NCI-H1694 (cell line): ENCODE measurements around the gene HEYL.
A peak's percentile ranks its signal among the peaks of the same experiment; 100 is the strongest.

Experiments
- DNase-seq: peaks from one replicate; lab custom pipeline; 2025; lab: John Stamatoyannopoulos, UW

Gene HEYL

GRCh38 chr1:39637361-39637760, 2.1 kb downstream of the HEYL start:
- no peak for DNase-seq

- DNase-seq = no peak
Observed at GRCh38 chr1:39635871-39636210, 3.6 kb downstream of the HEYL start.

- no peak for DNase-seq
Observed at GRCh38 chr1:39635205-39635870, 4.1 kb downstream of the HEYL start.

GRCh38 chr1:39633422-39633821, 6.0 kb downstream of the HEYL start:
- no peak for DNase-seq

- DNase-seq = no peak
Observed at GRCh38 chr1:39632682-39633417, 6.6 kb downstream of the HEYL start.

- DNase-seq = no peak
Observed at GRCh38 chr1:39632323-39632681, 7.1 kb downstream of the HEYL start.

GRCh38 chr1:39631361-39632322, 7.8 kb downstream of the HEYL start:
- DNase-seq = no peak

GRCh38 chr1:39628807-39629350, 10.6 kb downstream of the HEYL start:
- DNase-seq = no peak

GRCh38 chr1:39626646-39627045, 12.8 kb downstream of the HEYL start:
- DNase-seq = no peak

GRCh38 chr1:39625462-39626273, 13.8 kb downstream of the HEYL start:
- DNase-seq = no peak

GRCh38 chr1:39625009-39625408, 14.4 kb downstream of the HEYL start:
- DNase-seq = no peak

- DNase-seq = no peak
Observed at GRCh38 chr1:39623053-39623452, 16.4 kb downstream of the HEYL start.

GRCh38 chr1:39622427-39622826, 17.0 kb downstream of the HEYL start:
- DNase-seq = no peak

GRCh38 chr1:39620659-39621165, 18.7 kb downstream of the HEYL start:
- no peak for DNase-seq

GRCh38 chr1:39617488-39618049, 21.9 kb downstream of the HEYL start:
- DNase-seq = no peak

- DNase-seq = no peak
Observed at GRCh38 chr1:39615086-39615673, 24.3 kb downstream of the HEYL start.

GRCh38 chr1:39614488-39614887, 25.0 kb downstream of the HEYL start:
- DNase-seq = no peak

GRCh38 chr1:39613250-39613649, 26.2 kb downstream of the HEYL start:
- no peak for DNase-seq

- DNase-seq = peak; percentile 98
Observed at GRCh38 chr1:39609618-39610331, 29.7 kb downstream of the HEYL start.

- DNase-seq = no peak
Observed at GRCh38 chr1:39608921-39609320, 30.5 kb downstream of the HEYL start.
